ENCODE data around the gene CNTN5. TPM values are rescaled to one million over a fixed set of nuclear protein-coding genes. Genes with fewer than 3 reads are reported as not detected.

CNTN5 gene
- total and polyA plus RNA-seq, 2 donors (not counting 1 experiment from before 2014, with no cell fraction given): 0.17 TPM; not detected in 1

DNA sequence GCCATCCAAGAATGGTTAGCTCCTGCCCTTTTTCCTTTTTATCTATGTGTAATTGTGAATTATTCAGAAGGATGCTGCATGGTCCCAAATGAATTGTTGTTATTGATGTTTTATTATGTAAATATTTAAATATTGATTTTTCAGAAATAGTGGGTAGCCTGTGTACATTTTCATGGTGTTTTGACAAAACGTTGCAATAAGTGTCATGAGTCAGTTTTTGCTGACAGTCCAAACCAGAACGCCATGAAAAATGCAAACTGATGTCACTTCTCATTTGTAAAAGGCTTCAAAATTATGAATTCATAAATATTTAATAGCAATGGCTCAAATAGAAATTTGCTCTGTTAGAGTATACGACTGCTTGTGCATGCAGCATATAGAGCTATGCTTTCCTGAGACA, 422.5 kb downstream of the CNTN5 start:
- Histone ChIP-seq H3K27ac (ENCODE audit: insufficient read depth, low read length) (no peak overlapping the region), H3K36me3 (ENCODE audit: control insufficient read depth, insufficient read depth, low read length) (no peaks in the 10 kb centered on the region), H3K27me3 (ENCODE audit: control insufficient read depth, insufficient read depth, low read length) (no peaks in the 10 kb centered on the region), H3K4me2 (ENCODE audit: extremely low read depth, insufficient read depth, low read length) (no peak overlapping the region), H3K79me2 (ENCODE audit: control insufficient read depth, insufficient read depth, low read length) (no peaks in the 10 kb centered on the region), H3K4me3 (replicated peaks in 1 of 4; ENCODE audit: control extremely low read depth in 1 of 4, insufficient read depth in 1 of 4, low read depth in 3 of 4, low read length in 4 of 4) (no peak overlapping the region), H2AFZ (ENCODE audit: low read length) (no peak overlapping the region), H3K9ac (ENCODE audit: insufficient read depth, low read length) (no peak overlapping the region), H4K20me1 (ENCODE audit: control insufficient read depth, extremely low read depth, insufficient read depth, low read length) (no peaks in the 10 kb centered on the region), H3K9me3 (ENCODE audit: control insufficient read depth, insufficient read depth, low read depth, low read length) (no peaks in the 10 kb centered on the region), H3K4me1 (ENCODE audit: control insufficient read depth, extremely low read depth, insufficient read depth, low read length) (no peaks in the 10 kb centered on the region)
- DNase-seq (ENCODE audit: low read depth in 2 of 2): no peak
- no peak for TF ChIP-seq EZH2 (IDR thresholded peaks at IDR 0.05; ENCODE audit: low read length, missing control alignments)
- TF ChIP-seq CTCF (conservative IDR thresholded peaks at IDR 0.05 in 1 of 2, IDR thresholded peaks at IDR 0.05 in 1 of 2; ENCODE audit: low read depth in 1 of 2, low read length in 2 of 2): no peak

DNA sequence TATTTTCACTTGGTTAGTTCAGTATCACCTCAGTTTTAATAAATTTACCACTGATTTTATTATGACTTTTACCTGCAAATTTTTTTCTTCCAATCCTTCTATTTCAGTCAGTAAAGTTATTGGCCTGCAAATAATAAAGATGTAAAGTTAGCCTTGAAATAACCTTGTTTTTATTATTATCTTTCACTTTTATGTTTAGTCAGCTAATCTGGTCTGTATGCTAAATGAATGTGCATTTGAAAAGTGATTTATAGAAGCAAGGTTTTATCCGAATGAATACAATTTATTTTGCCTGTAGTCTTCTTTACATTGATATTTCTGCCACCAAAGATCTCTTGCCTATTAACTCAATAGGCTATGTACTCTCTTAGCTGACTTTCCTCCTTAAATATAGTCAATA, 425.7 kb downstream of the CNTN5 start:
- H3K4me2 ChIP-seq (ENCODE audit: extremely low read depth, insufficient read depth, low read length): no peak overlapping the region
- no peaks in the 10 kb centered on the region for H3K36me3 ChIP-seq (ENCODE audit: control insufficient read depth, insufficient read depth, low read length)
- DNase-seq (ENCODE audit: low read depth in 2 of 2): no peak
- H3K9ac ChIP-seq (ENCODE audit: insufficient read depth, low read length): no peak overlapping the region
- H3K27me3 ChIP-seq (ENCODE audit: control insufficient read depth, insufficient read depth, low read length): no peaks in the 10 kb centered on the region
- H3K27ac ChIP-seq (ENCODE audit: insufficient read depth, low read length): no peak overlapping the region
- no peaks in the 10 kb centered on the region for H3K9me3 ChIP-seq (ENCODE audit: control insufficient read depth, insufficient read depth, low read depth, low read length)
- H3K79me2 ChIP-seq (ENCODE audit: control insufficient read depth, insufficient read depth, low read length): no peaks in the 10 kb centered on the region
- no peak overlapping the region for H3K4me3 ChIP-seq (replicated peaks in 1 of 4; ENCODE audit: control extremely low read depth in 1 of 4, insufficient read depth in 1 of 4, low read depth in 3 of 4, low read length in 4 of 4)
- H4K20me1 ChIP-seq (ENCODE audit: control insufficient read depth, extremely low read depth, insufficient read depth, low read length): no peaks in the 10 kb centered on the region
- H2AFZ ChIP-seq (ENCODE audit: low read length): no peak overlapping the region
- no peak for TF ChIP-seq EZH2 (IDR thresholded peaks at IDR 0.05; ENCODE audit: low read length, missing control alignments)
- no peak for TF ChIP-seq CTCF (conservative IDR thresholded peaks at IDR 0.05 in 1 of 2, IDR thresholded peaks at IDR 0.05 in 1 of 2; ENCODE audit: low read depth in 1 of 2, low read length in 2 of 2)
- H3K4me1 ChIP-seq (ENCODE audit: control insufficient read depth, extremely low read depth, insufficient read depth, low read length): no peaks in the 10 kb centered on the region

GRCh38 chr11:99449345-99449744, 428.6 kb downstream of the CNTN5 start:
- TF ChIP-seq EZH2 (IDR thresholded peaks at IDR 0.05; ENCODE audit: low read length, missing control alignments): no peak
- no peak for TF ChIP-seq CTCF (conservative IDR thresholded peaks at IDR 0.05 in 1 of 2, IDR thresholded peaks at IDR 0.05 in 1 of 2; ENCODE audit: low read depth in 1 of 2, low read length in 2 of 2)
- no peak overlapping the region for H3K4me3 ChIP-seq (replicated peaks in 1 of 4; ENCODE audit: control extremely low read depth in 1 of 4, insufficient read depth in 1 of 4, low read depth in 3 of 4, low read length in 4 of 4)
- no peaks in the 10 kb centered on the region for H3K79me2 ChIP-seq (ENCODE audit: control insufficient read depth, insufficient read depth, low read length)
- no peaks in the 10 kb centered on the region for H3K27me3 ChIP-seq (ENCODE audit: control insufficient read depth, insufficient read depth, low read length)
- H2AFZ ChIP-seq (ENCODE audit: low read length): no peak overlapping the region
- H3K27ac ChIP-seq (ENCODE audit: insufficient read depth, low read length): no peak overlapping the region
- DNase-seq (ENCODE audit: low read depth in 2 of 2): no peak
- no peak overlapping the region for H3K9ac ChIP-seq (ENCODE audit: insufficient read depth, low read length)
- no peaks in the 10 kb centered on the region for H3K9me3 ChIP-seq (ENCODE audit: control insufficient read depth, insufficient read depth, low read depth, low read length)
- no peaks in the 10 kb centered on the region for H3K4me1 ChIP-seq (ENCODE audit: control insufficient read depth, extremely low read depth, insufficient read depth, low read length)
- H4K20me1 ChIP-seq (ENCODE audit: control insufficient read depth, extremely low read depth, insufficient read depth, low read length): no peaks in the 10 kb centered on the region
- H3K4me2 ChIP-seq (ENCODE audit: extremely low read depth, insufficient read depth, low read length): no peak overlapping the region
- no peaks in the 10 kb centered on the region for H3K36me3 ChIP-seq (ENCODE audit: control insufficient read depth, insufficient read depth, low read length)
